GM20000 (cell line): ENCODE results near the gene TULP1.

Experiments used
- DNase-seq: peaks from one replicate; pipeline ENCODE4 v3.0.0; 2012; ENCODE audit warnings: low spot score
- TF ChIP-seq, protein P1 (sequence below): IDR thresholded peaks from 2 replicates; pipeline ENCODE4 v1.5.1; 2012; ENCODE audit warnings: mild to moderate bottlenecking, control low read depth; ENCODE audit errors: extremely low read depth, missing control alignments

TULP1 gene

DNA sequence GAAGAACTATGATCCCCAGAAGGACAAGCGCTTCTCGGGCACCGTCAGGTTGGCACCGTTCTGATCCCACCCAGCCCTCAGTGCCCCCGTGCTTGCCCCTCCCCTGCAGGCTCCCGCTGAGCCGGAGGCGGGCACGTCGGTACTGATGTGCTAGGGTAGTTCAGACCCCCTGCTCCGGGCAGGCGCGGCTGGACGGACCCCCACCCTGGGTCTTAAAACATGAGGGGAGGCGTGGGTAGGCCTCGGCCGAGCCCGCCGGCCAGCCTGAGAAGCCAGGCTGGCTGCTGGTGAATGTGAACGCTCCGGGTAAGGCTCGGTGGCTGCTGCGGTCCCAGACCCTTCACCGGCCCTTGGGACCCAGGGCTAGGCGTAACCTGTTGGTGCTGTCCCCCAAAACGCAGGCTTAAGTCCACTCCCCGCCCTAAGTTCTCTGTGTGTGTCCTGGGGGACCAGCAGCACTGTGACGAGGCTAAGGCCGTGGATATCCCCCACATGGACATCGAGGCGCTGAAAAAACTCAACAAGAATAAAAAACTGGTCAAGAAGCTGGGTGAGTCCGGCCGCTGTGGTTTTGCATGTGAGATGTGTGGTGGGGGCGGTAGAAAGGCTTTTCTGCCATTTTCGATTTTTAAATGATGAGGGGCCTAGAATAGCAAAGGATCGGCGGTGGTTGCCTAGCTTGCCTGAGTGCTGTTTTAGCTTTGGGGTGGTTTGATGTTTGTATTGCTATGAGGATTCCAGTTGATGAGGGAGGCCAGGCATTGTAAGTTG, 43.5 kb downstream of the TULP1 start:
- DNase-seq = no peak
- TF ChIP-seq, protein P1, sequence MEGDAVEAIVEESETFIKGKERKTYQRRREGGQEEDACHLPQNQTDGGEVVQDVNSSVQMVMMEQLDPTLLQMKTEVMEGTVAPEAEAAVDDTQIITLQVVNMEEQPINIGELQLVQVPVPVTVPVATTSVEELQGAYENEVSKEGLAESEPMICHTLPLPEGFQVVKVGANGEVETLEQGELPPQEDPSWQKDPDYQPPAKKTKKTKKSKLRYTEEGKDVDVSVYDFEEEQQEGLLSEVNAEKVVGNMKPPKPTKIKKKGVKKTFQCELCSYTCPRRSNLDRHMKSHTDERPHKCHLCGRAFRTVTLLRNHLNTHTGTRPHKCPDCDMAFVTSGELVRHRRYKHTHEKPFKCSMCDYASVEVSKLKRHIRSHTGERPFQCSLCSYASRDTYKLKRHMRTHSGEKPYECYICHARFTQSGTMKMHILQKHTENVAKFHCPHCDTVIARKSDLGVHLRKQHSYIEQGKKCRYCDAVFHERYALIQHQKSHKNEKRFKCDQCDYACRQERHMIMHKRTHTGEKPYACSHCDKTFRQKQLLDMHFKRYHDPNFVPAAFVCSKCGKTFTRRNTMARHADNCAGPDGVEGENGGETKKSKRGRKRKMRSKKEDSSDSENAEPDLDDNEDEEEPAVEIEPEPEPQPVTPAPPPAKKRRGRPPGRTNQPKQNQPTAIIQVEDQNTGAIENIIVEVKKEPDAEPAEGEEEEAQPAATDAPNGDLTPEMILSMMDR = no peak

DNA sequence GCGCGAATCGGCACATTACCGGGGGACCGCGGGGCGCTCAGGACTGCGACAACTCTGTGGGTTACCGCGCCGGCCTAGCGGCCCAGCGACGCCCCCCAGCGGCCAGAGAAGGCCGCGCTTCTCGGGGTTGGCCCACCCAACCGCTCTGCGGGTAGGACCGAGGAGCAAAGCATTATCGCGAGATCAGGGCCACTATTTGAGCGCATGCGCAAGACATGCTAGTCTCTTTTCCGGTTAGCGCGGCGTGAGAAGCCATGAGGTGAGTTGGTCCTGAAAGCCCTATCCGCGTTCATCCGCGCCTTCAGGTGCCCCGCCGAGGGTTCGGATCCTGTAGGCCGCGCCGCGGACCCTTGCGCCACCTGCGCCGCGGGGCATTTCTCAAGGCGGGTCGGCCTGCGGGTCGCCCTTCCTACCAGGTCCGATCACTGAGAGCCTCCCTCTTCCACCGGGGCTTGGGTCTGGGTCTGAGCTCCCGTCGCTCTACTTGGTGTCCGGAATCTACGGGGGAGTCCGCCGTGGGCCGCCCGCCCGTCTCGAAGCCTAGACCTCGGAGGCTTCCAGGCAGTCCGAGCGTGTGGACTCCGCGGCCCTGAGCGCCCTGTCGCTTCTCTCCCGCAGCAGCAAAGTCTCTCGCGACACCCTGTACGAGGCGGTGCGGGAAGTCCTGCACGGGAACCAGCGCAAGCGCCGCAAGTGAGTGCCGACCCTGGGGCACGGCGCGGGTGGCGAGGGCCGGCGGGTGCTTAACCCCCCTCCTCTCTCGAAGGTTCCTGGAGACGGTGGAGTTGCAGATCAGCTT, 44.3 kb downstream of the TULP1 start, which contains the start of gene RPL10A:
TSS of gene RPL10A (plus strand) at position 221 of the 799 bp plus-strand sequence. CDS start at position 255, 34 bp downstream.
- peak; percentile 96 for DNase-seq
- TF ChIP-seq, protein P1 = peak; percentile 93

DNA sequence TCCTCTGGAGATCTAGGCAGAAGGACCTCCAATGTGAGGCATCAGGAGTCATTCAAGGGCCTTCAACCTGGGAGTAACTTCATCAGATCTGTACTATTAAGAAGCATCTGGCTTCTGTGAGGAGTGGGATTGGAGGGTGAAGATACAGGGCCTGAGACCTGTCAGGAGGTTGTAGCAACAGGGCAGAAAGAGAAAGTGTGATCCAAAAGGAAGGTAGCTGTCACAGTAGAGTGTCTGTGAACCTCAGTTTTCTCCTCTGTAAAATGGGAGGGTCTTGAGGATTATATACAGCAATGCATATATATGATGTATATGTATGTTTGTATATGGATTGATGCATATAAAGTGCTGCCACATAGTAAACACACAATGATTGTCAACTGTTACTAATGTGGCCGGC, 47.0 kb downstream of the TULP1 start:
- TF ChIP-seq, protein P1 = no peak
- DNase-seq = no peak

DNA sequence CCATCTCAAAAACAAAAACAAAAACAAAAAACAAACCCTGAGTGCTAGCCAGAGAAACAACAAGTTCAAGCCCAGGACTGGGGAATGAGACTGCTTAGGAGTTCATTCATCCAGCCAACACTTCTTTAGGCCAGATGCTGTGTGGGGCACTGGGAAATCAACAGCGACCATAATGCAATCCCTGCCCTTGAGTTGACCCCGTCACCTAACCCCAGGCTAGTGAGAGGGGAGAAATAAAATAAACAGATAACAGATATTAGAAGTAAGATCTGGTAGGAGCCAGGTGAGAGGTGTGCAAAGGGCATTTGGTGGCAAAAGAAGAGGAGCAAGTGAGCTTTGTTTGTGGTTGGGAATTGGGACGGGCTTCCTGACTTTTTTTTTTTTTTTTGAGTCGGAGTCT, 49.4 kb downstream of the TULP1 start:
- no peak for DNase-seq
- TF ChIP-seq, protein P1 = no peak

DNA sequence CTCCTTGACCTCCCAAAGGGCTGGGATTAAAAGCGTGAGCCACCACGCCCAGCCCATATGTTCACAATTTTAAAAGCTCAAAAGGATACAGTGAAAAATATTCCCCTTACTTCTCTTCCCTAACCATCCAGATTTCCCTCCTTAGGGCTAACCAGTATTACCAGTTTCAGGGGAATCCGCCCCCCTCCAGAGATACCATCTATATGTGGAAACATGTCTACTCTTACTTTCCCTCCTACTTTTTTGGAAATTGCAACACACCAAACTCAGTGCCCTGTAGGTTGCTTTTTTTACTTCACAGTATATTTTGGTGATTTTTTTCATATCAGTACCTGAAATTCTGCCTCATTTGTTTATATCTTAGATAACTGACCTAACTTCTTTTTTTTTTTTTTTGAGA, 51.4 kb downstream of the TULP1 start:
- no peak for DNase-seq
- TF ChIP-seq, protein P1 = no peak

DNA sequence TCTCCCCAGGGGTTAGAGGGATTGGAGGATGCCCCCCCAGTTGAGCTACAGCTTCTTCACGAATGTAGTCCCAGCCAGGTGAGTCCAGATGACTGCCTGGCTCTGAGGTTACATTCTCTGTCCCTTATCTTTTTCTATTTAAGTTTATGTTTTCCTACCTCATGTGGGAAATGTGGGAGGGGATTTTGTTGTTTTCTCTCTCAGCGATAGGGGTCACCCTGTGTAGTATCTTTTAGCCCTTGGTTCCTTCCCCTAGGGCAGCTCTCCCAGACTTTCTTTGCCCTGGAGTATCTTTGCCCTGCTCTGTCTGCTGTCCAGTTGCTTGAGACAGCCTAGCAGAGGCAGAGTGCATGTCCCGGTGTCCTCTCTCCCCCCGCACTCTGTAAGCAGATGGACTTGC, 54.8 kb downstream of the TULP1 start:
- TF ChIP-seq, protein P1 = no peak
- no peak for DNase-seq
